ENCODE data around the gene ALDH3A2. TPM values are rescaled to one million over a fixed set of nuclear protein-coding genes. Genes with fewer than 3 reads are reported as not detected.
"Not testable (repeated sequence)": the region's sequence is repeated elsewhere in the genome, so short reads cannot be mapped to it uniquely, and the experiment has no call there.

The ALDH3A2 gene
- total RNA-seq, 1 experiment from 2014 or later = 60.4 TPM

GRCh38 chr17:19677736-19678379 lies 29.3 kb downstream of the ALDH3A2 start:
- DNase-seq (ENCODE audit: low read depth) = no peak

- no peak for DNase-seq (ENCODE audit: low read depth)
Observed at GRCh38 chr17:19678581-19679453, 30.3 kb downstream of the ALDH3A2 start.

- no peak for DNase-seq (ENCODE audit: low read depth)
Observed at GRCh38 chr17:19683117-19683516, 34.6 kb downstream of the ALDH3A2 start.

- DNase-seq (ENCODE audit: low read depth) = not testable (repeated sequence)
Observed at GRCh38 chr17:19684909-19685580, 36.5 kb downstream of the ALDH3A2 start.

GRCh38 chr17:19686400-19687090 lies 38.0 kb downstream of the ALDH3A2 start:
- DNase-seq (ENCODE audit: low read depth) = no peak

- no peak for DNase-seq (ENCODE audit: low read depth)
Observed at GRCh38 chr17:19702217-19702641, 53.7 kb downstream of the ALDH3A2 start.

GRCh38 chr17:19703106-19703827 lies 54.7 kb downstream of the ALDH3A2 start:
- DNase-seq (ENCODE audit: low read depth) = no peak

- DNase-seq (ENCODE audit: low read depth) = no peak
Observed at GRCh38 chr17:19703828-19704613, 55.5 kb downstream of the ALDH3A2 start.

GRCh38 chr17:19705201-19705600 lies 56.6 kb downstream of the ALDH3A2 start:
- DNase-seq (ENCODE audit: low read depth) = no peak

GRCh38 chr17:19705771-19706770 lies 57.5 kb downstream of the ALDH3A2 start:
- no peak for DNase-seq (ENCODE audit: low read depth)

GRCh38 chr17:19706791-19707727 lies 58.5 kb downstream of the ALDH3A2 start:
- DNase-seq (ENCODE audit: low read depth) = no peak

GRCh38 chr17:19707728-19708221 lies 59.2 kb downstream of the ALDH3A2 start:
- no peak for DNase-seq (ENCODE audit: low read depth)

- DNase-seq (ENCODE audit: low read depth) = no peak
Observed at GRCh38 chr17:19708431-19709175, 60.1 kb downstream of the ALDH3A2 start.

- DNase-seq (ENCODE audit: low read depth) = no peak
Observed at GRCh38 chr17:19709841-19710240, 61.3 kb downstream of the ALDH3A2 start.

- no peak for DNase-seq (ENCODE audit: low read depth)
Observed at GRCh38 chr17:19712436-19713004, 64.0 kb downstream of the ALDH3A2 start.

- no peak for DNase-seq (ENCODE audit: low read depth)
Observed at GRCh38 chr17:19713462-19713861, 64.9 kb downstream of the ALDH3A2 start.

Measured in HT1080 (cell line).